ENCODE results near the gene SHC4. TPM values are rescaled to one million over a fixed set of nuclear protein-coding genes. Genes with fewer than 3 reads are reported as not detected.

The SHC4 gene
- total RNA-seq, 1 experiment from 2014 or later = 0.44 TPM

GRCh38 chr15:48935236-48935635 is 28.5 kb downstream of the SHC4 start:
- Histone ChIP-seq H3K9me2 (ENCODE audit: insufficient read depth) (no peaks in the 10 kb centered on the region), H3K27me3 (ENCODE audit: insufficient read depth, low read depth) (no peaks in the 10 kb centered on the region), H3K4me1 (replicated peaks; ENCODE audit: insufficient read depth) (no peaks in the 10 kb centered on the region), H3K27ac (no peak overlapping the region), H3F3A (ENCODE audit: insufficient read depth, low read depth) (no peaks in the 10 kb centered on the region), H3K4me2 (no peak overlapping the region), H3K79me2 (ENCODE audit: low read depth) (no peaks in the 10 kb centered on the region), H2AFZ (no peak overlapping the region), H3K4me3 (no peak overlapping the region), H4K20me1 (ENCODE audit: insufficient read depth) (no peaks in the 10 kb centered on the region), H3K36me3 (ENCODE audit: low read depth) (no peaks in the 10 kb centered on the region), H3K9me3 (ENCODE audit: insufficient read depth, low read depth) (no peaks in the 10 kb centered on the region)
- intact Hi-C loops (cut with micrococcal nuclease; ENCODE audit: unreplicated experiment) = no loop called here
- no TSS peak for BruUV-seq (replicated peaks)
- TF ChIP-seq EZH2 (IDR thresholded peaks at IDR 0.05; ENCODE audit: low read depth) = no peak
- TF ChIP-seq, protein P1, sequence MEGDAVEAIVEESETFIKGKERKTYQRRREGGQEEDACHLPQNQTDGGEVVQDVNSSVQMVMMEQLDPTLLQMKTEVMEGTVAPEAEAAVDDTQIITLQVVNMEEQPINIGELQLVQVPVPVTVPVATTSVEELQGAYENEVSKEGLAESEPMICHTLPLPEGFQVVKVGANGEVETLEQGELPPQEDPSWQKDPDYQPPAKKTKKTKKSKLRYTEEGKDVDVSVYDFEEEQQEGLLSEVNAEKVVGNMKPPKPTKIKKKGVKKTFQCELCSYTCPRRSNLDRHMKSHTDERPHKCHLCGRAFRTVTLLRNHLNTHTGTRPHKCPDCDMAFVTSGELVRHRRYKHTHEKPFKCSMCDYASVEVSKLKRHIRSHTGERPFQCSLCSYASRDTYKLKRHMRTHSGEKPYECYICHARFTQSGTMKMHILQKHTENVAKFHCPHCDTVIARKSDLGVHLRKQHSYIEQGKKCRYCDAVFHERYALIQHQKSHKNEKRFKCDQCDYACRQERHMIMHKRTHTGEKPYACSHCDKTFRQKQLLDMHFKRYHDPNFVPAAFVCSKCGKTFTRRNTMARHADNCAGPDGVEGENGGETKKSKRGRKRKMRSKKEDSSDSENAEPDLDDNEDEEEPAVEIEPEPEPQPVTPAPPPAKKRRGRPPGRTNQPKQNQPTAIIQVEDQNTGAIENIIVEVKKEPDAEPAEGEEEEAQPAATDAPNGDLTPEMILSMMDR (conservative IDR thresholded peaks at IDR 0.05) = no peak
- DNase-seq = no peak
- ChIA-PET CTCF (no interaction called here), POLR2A (ENCODE audit: unreplicated experiment) (no interaction called here)

GRCh38 chr15:48930735-48931134 is 33.0 kb downstream of the SHC4 start:
- H3K9me3 ChIP-seq (ENCODE audit: insufficient read depth, low read depth) = no peaks in the 10 kb centered on the region
- no peaks in the 10 kb centered on the region for H3K36me3 ChIP-seq (ENCODE audit: low read depth)
- intact Hi-C loops (cut with micrococcal nuclease; ENCODE audit: unreplicated experiment) = no loop called here
- ChIA-PET CTCF (no interaction called here), POLR2A (ENCODE audit: unreplicated experiment) (no interaction called here)
- H3K4me2 ChIP-seq = no peak overlapping the region
- no peaks in the 10 kb centered on the region for H4K20me1 ChIP-seq (ENCODE audit: insufficient read depth)
- no peak overlapping the region for H2AFZ ChIP-seq
- H3K27me3 ChIP-seq (ENCODE audit: insufficient read depth, low read depth) = no peaks in the 10 kb centered on the region
- H3K4me1 ChIP-seq (replicated peaks; ENCODE audit: insufficient read depth) = peaks cover 5% of the 10 kb centered on the region; the same call in 1 of the 2 replicates
- H3K4me3 ChIP-seq = no peak overlapping the region
- no peak for DNase-seq
- no peak overlapping the region for H3K27ac ChIP-seq
- TF ChIP-seq, protein P1 (conservative IDR thresholded peaks at IDR 0.05) = no peak
- TF ChIP-seq EZH2 (IDR thresholded peaks at IDR 0.05; ENCODE audit: low read depth) = no peak
- 0 out of 2 replicates have a peak, but pooled peaks cover 4% of the 10 kb centered on the region for H3F3A ChIP-seq (ENCODE audit: insufficient read depth, low read depth)
- H3K9me2 ChIP-seq (ENCODE audit: insufficient read depth) = no peaks in the 10 kb centered on the region
- no TSS peak for BruUV-seq (replicated peaks)
- no peaks in the 10 kb centered on the region for H3K79me2 ChIP-seq (ENCODE audit: low read depth)

DNA sequence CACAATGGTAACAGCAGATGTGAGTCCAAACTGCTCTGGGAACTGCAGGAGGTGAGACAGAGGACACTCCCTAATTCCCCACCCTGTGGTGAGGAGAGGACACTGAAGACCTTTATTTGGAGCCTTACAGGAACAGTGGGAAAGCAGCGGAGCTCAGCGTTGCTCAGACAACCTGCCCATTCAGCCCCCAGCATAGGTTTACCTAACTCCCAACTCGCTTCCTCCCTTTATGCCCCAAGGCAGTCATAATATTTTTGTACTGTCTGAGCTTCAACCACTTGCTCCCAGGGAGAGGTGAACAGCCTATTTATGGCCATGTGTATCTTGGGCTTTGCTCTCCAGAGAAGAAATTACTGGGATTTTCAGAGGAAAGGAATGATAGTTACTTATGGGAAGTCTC is 34.1 kb downstream of the SHC4 start:
- ChIA-PET POLR2A (ENCODE audit: unreplicated experiment) (no interaction called here), CTCF (no interaction called here)
- H3K4me1 ChIP-seq (replicated peaks; ENCODE audit: insufficient read depth) = peaks cover 8% of the 10 kb centered on the region; the same call in 1 of the 2 replicates
- no peak overlapping the region for H3K27ac ChIP-seq
- intact Hi-C loops (cut with micrococcal nuclease; ENCODE audit: unreplicated experiment) = no loop called here
- DNase-seq = no peak
- no peaks in the 10 kb centered on the region for H3K27me3 ChIP-seq (ENCODE audit: insufficient read depth, low read depth)
- H3K4me2 ChIP-seq = no peak overlapping the region
- H2AFZ ChIP-seq = no peak overlapping the region
- H3K36me3 ChIP-seq (ENCODE audit: low read depth) = no peaks in the 10 kb centered on the region
- BruUV-seq (replicated peaks) = no TSS peak
- H3K9me2 ChIP-seq (ENCODE audit: insufficient read depth) = no peaks in the 10 kb centered on the region
- 0 out of 2 replicates have a peak, but pooled peaks cover 4% of the 10 kb centered on the region for H3F3A ChIP-seq (ENCODE audit: insufficient read depth, low read depth)
- no peaks in the 10 kb centered on the region for H4K20me1 ChIP-seq (ENCODE audit: insufficient read depth)
- no peaks in the 10 kb centered on the region for H3K79me2 ChIP-seq (ENCODE audit: low read depth)
- TF ChIP-seq EZH2 (IDR thresholded peaks at IDR 0.05; ENCODE audit: low read depth) = no peak
- TF ChIP-seq, protein P1 (conservative IDR thresholded peaks at IDR 0.05) = no peak
- H3K4me3 ChIP-seq = no peak overlapping the region
- H3K9me3 ChIP-seq (ENCODE audit: insufficient read depth, low read depth) = no peaks in the 10 kb centered on the region

All from PC-9 (cell line).